Measurements from ENCODE around the gene TRIM47.

The TRIM47 gene

DNA sequence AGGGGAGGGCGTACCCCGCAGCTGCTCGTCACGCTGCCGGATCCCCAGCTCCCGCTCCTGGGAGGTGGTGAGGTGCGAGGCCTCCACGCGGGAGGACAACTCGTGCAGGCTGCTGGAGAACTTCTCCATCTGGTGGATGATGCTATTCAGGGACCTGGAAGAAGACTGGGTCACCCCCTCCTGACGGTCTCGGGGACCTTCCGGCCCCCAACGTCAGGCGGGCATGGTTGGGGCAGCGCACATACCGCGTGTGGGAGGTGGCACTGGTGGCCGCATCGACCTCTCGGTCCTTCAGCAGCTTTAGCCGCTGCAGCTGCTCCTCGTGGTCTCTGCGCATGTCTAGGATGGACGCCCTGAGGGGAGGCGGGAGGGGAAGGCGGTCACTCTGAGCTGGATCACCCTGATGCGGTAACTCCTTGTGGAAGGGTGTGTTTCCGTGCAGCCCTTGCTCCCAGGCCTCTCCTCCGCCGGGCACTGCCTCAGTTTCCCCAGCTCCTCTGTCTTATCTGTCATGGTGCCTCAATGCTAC, 39.6 kb upstream of the TRIM47 start:
- Histone ChIP-seq H3K79me1 (ENCODE audit: low read length) (no peaks in the 10 kb centered on the region), H3K4me1 (ENCODE audit: control insufficient read depth, low read depth, low read length) (no peaks in the 10 kb centered on the region), H2AK5ac (ENCODE audit: low read length) (no peak overlapping the region), H3K56ac (ENCODE audit: low read length) (no peak overlapping the region), H3K18ac (ENCODE audit: low read length) (no peak overlapping the region), H3K9ac (ENCODE audit: low read length) (no peak overlapping the region), H3K27ac (ENCODE audit: low read depth, low read length) (no peak overlapping the region), H4K8ac (ENCODE audit: low read depth, low read length) (no peak overlapping the region), H3K79me2 (ENCODE audit: control insufficient read depth, insufficient read depth, low read length) (no peaks in the 10 kb centered on the region), H3K27me3 (ENCODE audit: insufficient read depth, low read length, poor library complexity) (no peaks in the 10 kb centered on the region), H3K36me3 (ENCODE audit: control insufficient read depth, insufficient read depth, low read length) (no peaks in the 10 kb centered on the region), H3K4me3 (ENCODE audit: low read length) (no peak overlapping the region), H2BK120ac (ENCODE audit: low read depth, low read length) (no peak overlapping the region), H2BK15ac (replicated peaks; ENCODE audit: low read depth) (no peak overlapping the region), H3K4me2 (ENCODE audit: low read length) (no peak overlapping the region), H4K5ac (ENCODE audit: low read length) (no peak overlapping the region), H3K4ac (ENCODE audit: low read depth, low read length) (no peak overlapping the region), H2BK5ac (ENCODE audit: low read length) (no peak overlapping the region), H3K23ac (ENCODE audit: low read length) (no peak overlapping the region)
- DNase-seq: no peak
- WGBS (ENCODE audit: extremely low coverage, insufficient coverage, low lambda C conversion rate): no CpG with 5 or more reads among the region's 31 CpGs

DNA sequence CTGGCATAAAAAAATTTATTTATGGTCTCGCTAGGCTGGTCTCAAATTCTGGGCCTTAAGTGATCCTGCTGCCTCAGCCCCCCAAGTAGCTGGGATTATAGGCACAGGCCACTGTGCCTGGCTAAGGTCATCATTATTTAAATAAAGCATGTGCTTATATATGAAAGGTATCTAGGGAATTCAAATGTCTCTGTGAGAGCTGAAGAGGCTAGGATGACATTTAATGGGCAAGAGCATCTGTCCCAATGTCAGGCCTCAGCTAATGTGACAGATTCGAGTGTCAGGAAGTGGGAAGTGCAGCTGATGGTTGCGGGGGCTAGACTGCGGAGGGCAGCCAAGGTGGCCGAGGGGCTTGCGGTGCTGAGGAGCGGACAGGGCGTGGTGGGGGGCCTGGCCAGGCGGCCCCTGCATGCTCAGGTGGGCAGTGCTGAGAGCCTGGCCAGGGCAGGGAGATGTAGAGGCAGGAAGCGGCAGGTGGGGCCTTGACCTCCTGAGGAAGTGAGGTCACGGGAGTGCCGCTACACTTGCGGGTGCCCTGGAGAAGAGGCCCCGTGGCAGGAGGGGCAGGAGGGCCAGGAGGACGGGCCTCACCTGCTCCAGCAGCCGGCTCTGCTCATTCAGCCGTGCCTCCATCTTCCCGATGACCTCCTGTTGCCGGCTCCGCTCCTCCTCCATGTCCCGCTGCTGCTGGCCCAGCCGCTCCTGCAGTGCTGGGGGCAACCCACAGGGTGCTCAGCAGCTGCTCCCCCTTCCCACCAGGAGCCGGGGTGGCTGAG, 38.9 kb upstream of the TRIM47 start:
- no peak overlapping the region for H3K4me3 ChIP-seq (ENCODE audit: low read length)
- no peak overlapping the region for H4K5ac ChIP-seq (ENCODE audit: low read length)
- no peak overlapping the region for H2BK15ac ChIP-seq (replicated peaks; ENCODE audit: low read depth)
- H3K4ac ChIP-seq (ENCODE audit: low read depth, low read length): no peak overlapping the region
- no peak overlapping the region for H4K8ac ChIP-seq (ENCODE audit: low read depth, low read length)
- H3K79me2 ChIP-seq (ENCODE audit: control insufficient read depth, insufficient read depth, low read length): no peaks in the 10 kb centered on the region
- no peaks in the 10 kb centered on the region for H3K79me1 ChIP-seq (ENCODE audit: low read length)
- H3K4me1 ChIP-seq (ENCODE audit: control insufficient read depth, low read depth, low read length): no peaks in the 10 kb centered on the region
- H3K9ac ChIP-seq (ENCODE audit: low read length): no peak overlapping the region
- no peak overlapping the region for H3K4me2 ChIP-seq (ENCODE audit: low read length)
- H3K56ac ChIP-seq (ENCODE audit: low read length): no peak overlapping the region
- H2BK120ac ChIP-seq (ENCODE audit: low read depth, low read length): no peak overlapping the region
- no peak overlapping the region for H2AK5ac ChIP-seq (ENCODE audit: low read length)
- no peak for DNase-seq
- H2BK5ac ChIP-seq (ENCODE audit: low read length): no peak overlapping the region
- no peak overlapping the region for H3K18ac ChIP-seq (ENCODE audit: low read length)
- H3K23ac ChIP-seq (ENCODE audit: low read length): no peak overlapping the region
- H3K36me3 ChIP-seq (ENCODE audit: control insufficient read depth, insufficient read depth, low read length): no peaks in the 10 kb centered on the region
- no peaks in the 10 kb centered on the region for H3K27me3 ChIP-seq (ENCODE audit: insufficient read depth, low read length, poor library complexity)
- no peak overlapping the region for H3K27ac ChIP-seq (ENCODE audit: low read depth, low read length)
- WGBS (ENCODE audit: extremely low coverage, insufficient coverage, low lambda C conversion rate): no CpG with 5 or more reads among the region's 23 CpGs

DNA sequence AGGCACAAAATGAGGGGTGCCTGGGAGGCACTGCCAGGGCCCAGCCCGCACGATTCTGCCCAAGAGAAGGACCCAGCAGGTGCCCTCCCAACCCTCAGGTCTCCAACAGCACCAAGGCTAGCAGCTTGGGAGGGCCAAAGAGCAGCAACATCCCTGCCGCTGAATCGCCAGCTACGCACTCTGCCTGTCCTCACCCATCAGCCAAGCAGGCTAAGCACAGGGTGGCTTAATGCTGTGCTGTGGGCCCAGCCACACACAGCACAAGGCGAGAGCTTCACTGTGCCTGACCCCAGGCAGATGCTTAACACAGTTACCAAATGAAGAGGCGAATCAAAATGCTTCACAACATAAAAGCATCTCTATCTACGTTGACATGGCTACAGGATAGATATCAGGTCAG, 36.9 kb upstream of the TRIM47 start:
- Histone ChIP-seq H2BK15ac (replicated peaks; ENCODE audit: low read depth) (no peak overlapping the region), H3K23ac (ENCODE audit: low read length) (no peak overlapping the region), H3K9ac (ENCODE audit: low read length) (no peak overlapping the region), H3K4me2 (ENCODE audit: low read length) (no peak overlapping the region), H3K79me1 (ENCODE audit: low read length) (no peaks in the 10 kb centered on the region), H3K4me3 (ENCODE audit: low read length) (no peak overlapping the region), H4K5ac (ENCODE audit: low read length) (no peak overlapping the region), H3K4me1 (ENCODE audit: control insufficient read depth, low read depth, low read length) (no peaks in the 10 kb centered on the region), H2BK5ac (ENCODE audit: low read length) (no peak overlapping the region), H2AK5ac (ENCODE audit: low read length) (no peak overlapping the region), H3K27me3 (ENCODE audit: insufficient read depth, low read length, poor library complexity) (no peaks in the 10 kb centered on the region), H2BK120ac (ENCODE audit: low read depth, low read length) (no peak overlapping the region), H4K8ac (ENCODE audit: low read depth, low read length) (no peak overlapping the region), H3K27ac (ENCODE audit: low read depth, low read length) (no peak overlapping the region), H3K4ac (ENCODE audit: low read depth, low read length) (no peak overlapping the region), H3K18ac (ENCODE audit: low read length) (no peak overlapping the region), H3K56ac (ENCODE audit: low read length) (no peak overlapping the region), H3K36me3 (ENCODE audit: control insufficient read depth, insufficient read depth, low read length) (no peaks in the 10 kb centered on the region), H3K79me2 (ENCODE audit: control insufficient read depth, insufficient read depth, low read length) (no peaks in the 10 kb centered on the region)
- no CpG with 5 or more reads among the region's 8 CpGs for WGBS (ENCODE audit: extremely low coverage, insufficient coverage, low lambda C conversion rate)
- no peak for DNase-seq

DNA sequence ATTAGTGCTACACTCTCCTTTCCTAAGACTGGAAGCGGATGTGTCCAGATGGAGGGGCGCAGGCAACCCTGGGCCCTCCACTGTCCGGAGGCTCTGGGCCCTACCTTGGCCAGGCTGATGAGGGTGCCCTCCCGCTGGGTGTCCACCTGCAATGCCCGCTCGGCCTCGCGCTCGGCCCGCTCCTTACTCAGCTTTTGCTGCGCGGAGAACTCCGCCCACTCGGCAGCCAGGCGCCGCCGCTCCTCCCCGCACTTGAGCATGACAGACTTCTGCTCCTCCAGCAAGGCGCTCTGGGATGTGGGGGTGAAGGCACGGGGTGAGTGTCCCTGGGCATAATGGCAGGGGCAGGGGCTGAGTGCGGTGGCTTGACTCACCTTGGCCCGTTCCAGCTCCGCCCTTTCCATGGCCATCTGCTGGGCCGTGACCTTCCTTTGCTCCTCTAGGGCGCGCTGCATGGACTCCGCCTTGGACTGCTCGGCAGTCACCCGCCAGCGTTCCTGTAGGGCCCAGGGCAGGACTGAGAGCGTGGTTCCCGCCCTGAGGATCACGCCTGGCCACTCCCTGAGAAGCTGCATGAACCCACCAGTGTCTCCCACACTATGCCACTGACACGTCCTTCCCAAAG, 36.4 kb upstream of the TRIM47 start:
- H3K27me3 ChIP-seq (ENCODE audit: insufficient read depth, low read length, poor library complexity): no peaks in the 10 kb centered on the region
- no peaks in the 10 kb centered on the region for H3K36me3 ChIP-seq (ENCODE audit: control insufficient read depth, insufficient read depth, low read length)
- no peaks in the 10 kb centered on the region for H3K79me1 ChIP-seq (ENCODE audit: low read length)
- H3K4me2 ChIP-seq (ENCODE audit: low read length): no peak overlapping the region
- no peaks in the 10 kb centered on the region for H3K79me2 ChIP-seq (ENCODE audit: control insufficient read depth, insufficient read depth, low read length)
- no peak overlapping the region for H4K8ac ChIP-seq (ENCODE audit: low read depth, low read length)
- no CpG with 5 or more reads among the region's 34 CpGs for WGBS (ENCODE audit: extremely low coverage, insufficient coverage, low lambda C conversion rate)
- no peak for DNase-seq
- H2BK15ac ChIP-seq (replicated peaks; ENCODE audit: low read depth): no peak overlapping the region
- H3K4ac ChIP-seq (ENCODE audit: low read depth, low read length): no peak overlapping the region
- no peak overlapping the region for H2BK120ac ChIP-seq (ENCODE audit: low read depth, low read length)
- H3K23ac ChIP-seq (ENCODE audit: low read length): no peak overlapping the region
- H3K27ac ChIP-seq (ENCODE audit: low read depth, low read length): no peak overlapping the region
- H4K5ac ChIP-seq (ENCODE audit: low read length): no peak overlapping the region
- no peak overlapping the region for H2BK5ac ChIP-seq (ENCODE audit: low read length)
- no peaks in the 10 kb centered on the region for H3K4me1 ChIP-seq (ENCODE audit: control insufficient read depth, low read depth, low read length)
- no peak overlapping the region for H3K18ac ChIP-seq (ENCODE audit: low read length)
- H3K4me3 ChIP-seq (ENCODE audit: low read length): no peak overlapping the region
- H2AK5ac ChIP-seq (ENCODE audit: low read length): no peak overlapping the region
- no peak overlapping the region for H3K56ac ChIP-seq (ENCODE audit: low read length)
- no peak overlapping the region for H3K9ac ChIP-seq (ENCODE audit: low read length)

DNA sequence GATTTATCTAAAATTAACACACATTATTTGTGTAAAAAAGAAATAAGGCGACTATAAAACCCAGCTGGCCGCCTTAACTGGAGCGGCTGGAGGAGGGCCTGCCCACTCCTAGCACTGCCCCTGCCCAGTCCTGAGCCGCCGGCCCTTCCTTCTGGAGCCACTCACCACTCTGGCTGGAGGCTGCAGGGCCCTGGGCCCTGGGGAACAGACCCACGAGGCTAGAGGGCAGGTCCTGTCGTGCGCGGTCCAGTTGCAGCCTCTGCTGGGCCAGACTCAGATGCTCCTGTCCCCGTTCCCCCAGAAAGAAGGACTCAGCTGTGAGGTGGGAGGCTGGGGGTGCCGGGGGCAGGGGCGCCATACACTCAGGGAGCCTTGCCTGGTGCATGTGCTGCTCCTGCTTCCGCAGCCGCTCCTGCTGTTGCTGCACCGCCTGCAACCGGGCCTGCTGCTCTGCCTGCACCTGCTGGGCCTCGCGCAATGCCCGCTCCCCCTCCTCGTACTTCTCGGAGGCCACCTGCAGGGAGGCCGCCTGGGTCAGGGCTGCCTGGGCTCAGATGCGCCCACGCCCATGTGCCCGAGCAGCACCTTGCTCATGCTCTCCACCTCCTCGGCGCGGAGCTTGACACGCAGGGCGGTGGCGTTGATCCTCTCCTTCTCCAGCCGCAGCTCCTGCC, 35.3 kb upstream of the TRIM47 start:
- Histone ChIP-seq H3K36me3 (ENCODE audit: control insufficient read depth, insufficient read depth, low read length) (no peaks in the 10 kb centered on the region), H2AK5ac (ENCODE audit: low read length) (no peak overlapping the region), H3K79me1 (ENCODE audit: low read length) (no peaks in the 10 kb centered on the region), H2BK5ac (ENCODE audit: low read length) (no peak overlapping the region), H3K27me3 (ENCODE audit: insufficient read depth, low read length, poor library complexity) (no peaks in the 10 kb centered on the region), H3K79me2 (ENCODE audit: control insufficient read depth, insufficient read depth, low read length) (no peaks in the 10 kb centered on the region), H4K8ac (ENCODE audit: low read depth, low read length) (no peak overlapping the region), H4K5ac (ENCODE audit: low read length) (no peak overlapping the region), H3K27ac (ENCODE audit: low read depth, low read length) (no peak overlapping the region), H3K4me1 (ENCODE audit: control insufficient read depth, low read depth, low read length) (no peaks in the 10 kb centered on the region), H2BK15ac (replicated peaks; ENCODE audit: low read depth) (no peak overlapping the region), H3K9ac (ENCODE audit: low read length) (no peak overlapping the region), H3K56ac (ENCODE audit: low read length) (no peak overlapping the region), H3K23ac (ENCODE audit: low read length) (no peak overlapping the region), H3K4ac (ENCODE audit: low read depth, low read length) (no peak overlapping the region), H3K4me2 (ENCODE audit: low read length) (no peak overlapping the region), H2BK120ac (ENCODE audit: low read depth, low read length) (no peak overlapping the region), H3K18ac (ENCODE audit: low read length) (no peak overlapping the region), H3K4me3 (ENCODE audit: low read length) (no peak overlapping the region)
- WGBS (ENCODE audit: extremely low coverage, insufficient coverage, low lambda C conversion rate): no CpG with 5 or more reads among the region's 32 CpGs
- DNase-seq: no peak
